Activated CD8-positive, alpha-beta memory T cell treated with anti-CD3 and anti-CD28 coated beads, Interleukin-2, amount 10 ng/mL, durations not matched to agents 7 days and 5 days (primary cell): Measurements from ENCODE around the gene VGLL4. TPM values are rescaled to one million over a fixed set of nuclear protein-coding genes. Genes with fewer than 3 reads are reported as not detected.

Experiments
- ATAC-seq: fragments of 150-1000 bp; cut with Tn5 transposase; one replicate; pipeline ENCODE4 v1.10.0; 2021; ENCODE audit warnings: moderate library complexity
- CTCF ChIA-PET: fragments of 350-600 bp; sonication (Branson Sonifier 250); formaldehyde crosslinking; loops from one replicate; lab custom pipeline; 2021; ENCODE audit warnings: antibody characterized with exemption; lab: Charles Lee
- DNase-seq: peaks from one replicate; pipeline ENCODE4 v3.0.0-alpha.2; 2020
- H3K27ac Mint-ChIP-seq: one replicate; pipeline ENCODE4 v1.8.0; 2021; ENCODE audit warnings: mild to moderate bottlenecking, mixed read lengths
- H3K27me3 Mint-ChIP-seq: one replicate; pipeline ENCODE4 v1.8.0; 2021; ENCODE audit warnings: mixed read lengths
- H3K36me3 Mint-ChIP-seq: one replicate; pipeline ENCODE4 v1.8.0; 2021; ENCODE audit warnings: mild to moderate bottlenecking, mixed read lengths
- H3K4me1 Mint-ChIP-seq: one replicate; pipeline ENCODE4 v1.8.0; 2021; ENCODE audit warnings: mixed read lengths
- H3K4me3 Mint-ChIP-seq: one replicate; pipeline ENCODE4 v1.8.0; 2021; ENCODE audit warnings: mild to moderate bottlenecking, moderate library complexity, mixed read lengths
- H3K9me3 Mint-ChIP-seq: one replicate; pipeline ENCODE4 v1.8.0; 2022; ENCODE audit warnings: low read depth, mixed read lengths
- total RNA-seq, 2 experiments: library from RNA; stranded (reverse); gene quantifications; one replicate each; pipeline ENCODE4 v1.2.3, GENCODE V29; 2021

VGLL4 gene
- total RNA-seq, 2 experiments from 2014 or later: 45.3 to 53.2 TPM

- H3K36me3 Mint-ChIP-seq: peaks cover 33% of the 10 kb centered on the region
- no peak overlapping the region for H3K27ac Mint-ChIP-seq
- H3K4me3 Mint-ChIP-seq: no peak overlapping the region
- no peaks in the 10 kb centered on the region for H3K9me3 Mint-ChIP-seq
- H3K4me1 Mint-ChIP-seq: peaks cover 58% of the 10 kb centered on the region
- CTCF ChIA-PET: no interaction called here
- H3K27me3 Mint-ChIP-seq: no peaks in the 10 kb centered on the region
- ATAC-seq (no peak), DNase-seq (no peak)
Observed at GRCh38 chr3:11632966-11633365, 10.7 kb downstream of the VGLL4 start.

DNA sequence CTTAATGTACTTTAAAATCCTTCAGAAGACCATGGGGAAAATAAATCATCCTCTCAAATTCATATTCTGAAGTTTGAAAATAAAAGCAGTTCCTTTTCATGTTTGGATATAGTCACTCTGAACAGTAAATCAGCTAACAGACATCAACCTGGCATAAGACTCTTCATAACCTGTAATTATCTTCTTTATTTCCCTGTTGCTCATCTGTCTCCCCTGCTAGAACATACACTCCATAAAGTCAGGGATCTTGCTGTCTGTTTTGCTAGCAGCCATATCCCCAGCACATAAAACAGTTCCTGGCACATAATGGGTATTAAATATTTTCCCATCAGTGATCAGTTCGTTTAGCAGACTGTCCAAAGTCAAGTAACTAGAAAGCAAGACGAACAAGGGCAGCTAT lies 11.2 kb downstream of the VGLL4 start:
- Mint-ChIP-seq H3K4me1 (peaks cover 58% of the 10 kb centered on the region), H3K36me3 (peaks cover 36% of the 10 kb centered on the region), H3K27ac (peak overlapping the region; percentile 1), H3K9me3 (no peaks in the 10 kb centered on the region), H3K27me3 (no peaks in the 10 kb centered on the region), H3K4me3 (no peak overlapping the region)
- no peak for DNase-seq
- CTCF ChIA-PET: no interaction called here
- no peak for ATAC-seq

GRCh38 chr3:11631820-11632219 lies 11.9 kb downstream of the VGLL4 start:
- H3K4me3 Mint-ChIP-seq: no peak overlapping the region
- H3K36me3 Mint-ChIP-seq: peaks cover 39% of the 10 kb centered on the region
- no peaks in the 10 kb centered on the region for H3K9me3 Mint-ChIP-seq
- peaks cover 58% of the 10 kb centered on the region for H3K4me1 Mint-ChIP-seq
- CTCF ChIA-PET: interaction anchor here (1.1 to 1.4 kb wide), 2 partner anchors 12 to 85 kb away, joined by 4 read pairs; partner anchors contain the start of gene VGLL4
- no peak overlapping the region for H3K27ac Mint-ChIP-seq
- ATAC-seq (no peak), DNase-seq (no peak)
- no peaks in the 10 kb centered on the region for H3K27me3 Mint-ChIP-seq

GRCh38 chr3:11629716-11630115 lies 14.0 kb downstream of the VGLL4 start:
- CTCF ChIA-PET: interaction anchor here (0.7 to 1.4 kb wide), 2 partner anchors 10 to 490 kb away, joined by 3 to 5 read pairs; no protein-coding TSS in a partner anchor
- H3K27me3 Mint-ChIP-seq: no peaks in the 10 kb centered on the region
- ATAC-seq: no peak
- H3K36me3 Mint-ChIP-seq: peaks cover 42% of the 10 kb centered on the region
- H3K4me1 Mint-ChIP-seq: peaks cover 63% of the 10 kb centered on the region
- no peak overlapping the region for H3K4me3 Mint-ChIP-seq
- DNase-seq: no peak
- peak overlapping the region; percentile 7 for H3K27ac Mint-ChIP-seq
- no peaks in the 10 kb centered on the region for H3K9me3 Mint-ChIP-seq

DNA sequence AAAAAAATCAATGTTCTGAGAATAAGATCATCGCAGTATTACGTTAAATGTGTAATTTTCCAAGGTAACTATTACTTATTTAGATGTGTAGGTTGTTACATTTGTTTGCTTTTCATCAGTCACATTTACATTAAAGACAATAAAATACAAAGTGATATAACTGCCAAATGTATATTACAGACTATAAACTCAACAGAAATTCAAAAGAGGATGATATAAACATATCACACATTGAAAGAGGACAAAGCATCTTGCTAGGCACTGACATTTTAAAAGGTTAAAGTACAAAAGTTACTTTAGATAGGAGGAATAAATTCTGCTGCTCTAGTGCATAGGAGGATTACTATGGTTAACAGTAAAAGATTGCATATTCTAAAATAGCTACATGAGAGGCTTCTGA lies 16.1 kb downstream of the VGLL4 start:
- no peak for ATAC-seq
- Mint-ChIP-seq H3K27me3 (no peaks in the 10 kb centered on the region), H3K9me3 (peaks cover under 1% of the 10 kb centered on the region), H3K4me1 (peaks cover 68% of the 10 kb centered on the region), H3K36me3 (peaks cover 53% of the 10 kb centered on the region), H3K27ac (peak overlapping the region; percentile 46), H3K4me3 (no peak overlapping the region)
- DNase-seq: no peak
- CTCF ChIA-PET: interaction anchor here (0.6 to 3.7 kb wide), 3 partner anchors 13 to 81 kb away, joined by 3 to 18 read pairs (median 7); no protein-coding TSS in a partner anchor

GRCh38 chr3:11626084-11626463 lies 17.6 kb downstream of the VGLL4 start:
- ATAC-seq (peak; percentile 48), DNase-seq (peak; percentile 49)
- Mint-ChIP-seq H3K9me3 (peaks cover 4% of the 10 kb centered on the region), H3K36me3 (peaks cover 54% of the 10 kb centered on the region), H3K27me3 (no peaks in the 10 kb centered on the region), H3K27ac (peak overlapping the region; percentile 92), H3K4me1 (peaks cover 65% of the 10 kb centered on the region), H3K4me3 (peak overlapping the region; percentile 17)
- CTCF ChIA-PET: interaction anchor here (2.4 to 3.7 kb wide), 2 partner anchors 14 to 17 kb away, joined by 5 to 18 read pairs; no protein-coding TSS in a partner anchor

DNA sequence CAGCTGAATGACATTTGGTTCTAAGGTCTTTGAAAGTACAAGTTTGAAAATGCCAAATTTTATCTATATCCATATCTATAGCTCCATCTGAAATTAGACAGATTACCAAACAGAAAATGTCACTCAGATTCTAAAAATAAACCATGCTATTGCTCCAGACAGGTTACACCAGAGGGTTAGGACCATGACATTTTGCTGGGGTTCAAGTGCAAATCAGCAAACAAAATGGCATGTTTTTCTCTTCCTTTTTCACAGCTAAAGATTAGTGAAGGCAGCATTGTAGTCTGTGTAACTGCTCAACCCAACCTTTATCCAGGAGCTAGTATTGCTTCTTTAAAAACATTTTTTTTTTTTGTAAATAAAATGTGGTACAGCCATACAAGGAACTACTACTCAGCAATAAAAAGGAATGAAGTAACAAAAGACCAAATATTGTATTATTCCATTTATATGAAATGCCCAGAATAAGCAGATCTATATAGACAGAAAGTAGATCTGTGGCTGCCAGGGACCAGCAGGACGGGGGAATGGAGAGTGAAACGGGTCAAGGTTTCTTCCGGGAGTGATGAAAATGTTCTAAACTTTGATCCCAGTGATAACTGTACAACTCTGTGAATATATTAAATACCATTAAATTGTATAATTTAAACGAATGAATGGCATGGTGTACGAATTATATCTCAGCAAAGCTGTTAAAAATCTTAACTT lies 18.2 kb downstream of the VGLL4 start:
- Mint-ChIP-seq H3K4me1 (peaks cover 66% of the 10 kb centered on the region), H3K27me3 (no peaks in the 10 kb centered on the region), H3K4me3 (peak overlapping the region; percentile 67), H3K36me3 (peaks cover 52% of the 10 kb centered on the region), H3K9me3 (peaks cover 4% of the 10 kb centered on the region), H3K27ac (peak overlapping the region; percentile 92)
- DNase-seq (no peak), ATAC-seq (no peak)
- CTCF ChIA-PET: interaction anchor here (0.6 to 3.7 kb wide), 4 partner anchors 9 to 18 kb away, joined by 3 to 18 read pairs (median 4); no protein-coding TSS in a partner anchor

GRCh38 chr3:11624704-11625375 lies 18.9 kb downstream of the VGLL4 start:
- Mint-ChIP-seq H3K4me1 (peaks cover 71% of the 10 kb centered on the region), H3K27ac (peak overlapping the region; percentile 92), H3K27me3 (no peaks in the 10 kb centered on the region), H3K4me3 (peak overlapping the region; percentile 67), H3K9me3 (peaks cover 4% of the 10 kb centered on the region), H3K36me3 (peaks cover 53% of the 10 kb centered on the region)
- CTCF ChIA-PET: interaction anchor here (0.6 to 3.7 kb wide), 7 partner anchors 9 to 193 kb away, joined by 3 to 18 read pairs (median 4); no protein-coding TSS in a partner anchor
- DNase-seq (peak; percentile 60), ATAC-seq (peak; percentile 37)

DNA sequence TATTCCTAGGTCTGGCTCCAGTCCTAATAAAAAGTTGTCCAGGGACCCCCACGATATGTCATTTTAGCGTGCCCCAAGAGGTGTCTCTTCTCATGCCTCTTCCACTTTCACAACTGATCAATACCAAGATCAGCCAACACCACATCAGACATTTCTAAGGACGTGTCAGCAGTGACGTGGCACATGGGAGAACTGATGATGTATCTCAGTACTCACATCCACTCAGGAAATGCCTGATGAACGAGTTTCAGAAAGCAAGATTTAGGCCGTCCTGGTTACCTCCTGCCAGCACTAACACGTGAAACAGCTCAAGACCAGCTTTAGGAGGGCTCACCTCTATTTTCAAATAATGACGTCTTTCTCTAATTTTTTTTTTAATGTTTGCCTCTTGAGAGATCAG lies 19.6 kb downstream of the VGLL4 start:
- CTCF ChIA-PET: interaction anchor here (0.7 to 3.7 kb wide), 5 partner anchors 8 to 194 kb away, joined by 3 to 18 read pairs (median 4); no protein-coding TSS in a partner anchor
- Mint-ChIP-seq H3K27me3 (no peaks in the 10 kb centered on the region), H3K27ac (peak overlapping the region; percentile 92), H3K9me3 (peaks cover 4% of the 10 kb centered on the region), H3K36me3 (peaks cover 59% of the 10 kb centered on the region), H3K4me1 (peaks cover 77% of the 10 kb centered on the region), H3K4me3 (peak overlapping the region; percentile 67)
- peak; percentile 90 for DNase-seq
- ATAC-seq: peak; percentile 90

DNA sequence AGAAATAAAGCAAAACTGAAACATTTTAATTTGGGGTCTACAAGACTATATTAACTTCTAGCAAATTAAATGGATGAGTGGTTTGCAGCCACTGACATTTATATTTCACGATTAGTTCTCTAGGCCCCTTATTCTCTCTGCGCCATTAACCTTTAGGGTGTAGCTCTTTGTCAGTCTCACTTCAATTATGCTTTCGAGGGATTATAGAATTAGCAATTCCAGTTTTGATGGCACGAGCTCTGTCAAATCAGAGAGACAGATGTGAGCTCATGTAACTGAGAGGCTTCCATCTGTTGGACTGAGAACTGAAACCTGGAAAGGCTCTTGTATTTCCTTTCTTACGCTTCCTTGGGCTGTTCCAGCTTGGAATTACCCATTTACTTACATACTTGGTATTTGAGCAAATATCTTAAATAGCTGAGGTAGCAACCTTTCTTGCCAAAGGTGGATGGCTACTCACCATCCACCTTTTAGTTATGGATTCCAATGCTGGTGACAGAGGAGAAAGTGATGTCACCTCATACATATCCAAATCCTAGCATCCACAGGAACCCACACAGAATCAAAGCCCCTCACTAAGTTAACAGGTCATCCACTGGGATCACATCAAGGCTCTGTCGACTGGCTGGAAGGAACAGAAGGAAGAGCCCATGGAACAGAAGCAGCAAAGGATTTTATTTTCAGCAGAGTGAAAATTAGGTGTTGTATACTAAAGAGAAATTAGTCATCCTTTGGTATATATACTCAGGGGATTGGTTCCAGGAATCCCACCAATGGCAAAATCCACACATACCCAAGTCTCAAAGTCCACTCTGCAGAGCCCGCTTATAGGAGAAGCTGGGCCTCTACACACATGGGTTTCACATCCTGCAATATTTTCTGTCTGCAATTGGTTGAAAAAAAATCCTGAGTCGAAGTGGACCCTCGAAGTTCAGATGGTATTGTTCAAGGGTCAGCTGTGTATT lies 20.8 kb downstream of the VGLL4 start:
- DNase-seq: no peak
- Mint-ChIP-seq H3K4me3 (no peak overlapping the region), H3K27ac (peak overlapping the region; percentile 92), H3K9me3 (peaks cover 4% of the 10 kb centered on the region), H3K4me1 (peaks cover 81% of the 10 kb centered on the region), H3K36me3 (peaks cover 59% of the 10 kb centered on the region), H3K27me3 (no peaks in the 10 kb centered on the region)
- CTCF ChIA-PET: interaction anchor here (1.0 kb wide), 1 partner anchor 21 kb away, joined by 3 read pairs; the partner anchor contains the start of gene VGLL4
- ATAC-seq: no peak

- peaks cover 70% of the 10 kb centered on the region for H3K4me1 Mint-ChIP-seq
- CTCF ChIA-PET: no interaction called here
- peaks cover 53% of the 10 kb centered on the region for H3K36me3 Mint-ChIP-seq
- H3K27me3 Mint-ChIP-seq: no peaks in the 10 kb centered on the region
- ATAC-seq (no peak), DNase-seq (no peak)
- no peak overlapping the region for H3K4me3 Mint-ChIP-seq
- peaks cover 4% of the 10 kb centered on the region for H3K9me3 Mint-ChIP-seq
- no peak overlapping the region for H3K27ac Mint-ChIP-seq
Observed at GRCh38 chr3:11621077-11621476, 22.6 kb downstream of the VGLL4 start.

DNA sequence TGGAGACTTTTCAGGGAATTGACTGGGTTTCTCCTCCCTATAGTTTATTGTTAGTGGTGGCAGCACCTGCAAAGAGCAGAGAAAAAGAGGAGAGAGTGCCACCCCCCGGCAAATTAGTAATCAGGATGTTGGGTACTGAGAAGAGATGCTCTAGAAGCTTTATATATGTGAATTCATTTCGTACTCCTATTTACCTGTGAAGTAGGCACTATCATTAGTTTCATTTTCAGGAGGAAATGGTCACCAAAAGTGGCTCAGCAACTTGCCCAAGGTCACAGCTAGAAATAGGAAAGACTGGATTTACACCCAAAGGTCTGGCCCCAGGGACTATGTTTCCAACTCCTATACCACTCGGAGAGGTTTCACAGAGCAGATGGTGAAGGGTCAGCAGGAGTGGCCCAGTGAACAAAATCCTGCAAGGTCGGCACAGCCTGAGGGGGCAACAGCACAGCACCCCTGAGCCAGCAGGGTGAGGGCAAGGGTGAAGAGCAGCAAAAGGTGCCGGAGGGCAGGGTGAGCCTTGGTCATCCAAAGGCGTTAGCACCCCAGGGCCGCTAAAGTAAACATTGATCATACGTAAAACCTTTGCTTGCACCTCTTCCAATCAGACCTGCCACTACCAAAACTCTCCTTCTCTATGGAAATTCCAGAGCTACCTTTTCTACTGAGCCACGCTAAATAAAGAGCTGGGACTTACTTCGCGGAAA lies 23.6 kb downstream of the VGLL4 start:
- Mint-ChIP-seq H3K9me3 (peaks cover 4% of the 10 kb centered on the region), H3K27ac (peak overlapping the region; percentile 30), H3K27me3 (no peaks in the 10 kb centered on the region), H3K4me1 (peaks cover 64% of the 10 kb centered on the region), H3K36me3 (peaks cover 51% of the 10 kb centered on the region), H3K4me3 (no peak overlapping the region)
- ATAC-seq: no peak
- no peak for DNase-seq
- CTCF ChIA-PET: interaction anchor here (1.5 kb wide), 1 partner anchor 112 kb away, joined by 3 read pairs; no protein-coding TSS in a partner anchor
